ENCODE measurements around the gene REST. TPM values are rescaled to one million over a fixed set of nuclear protein-coding genes. Genes with fewer than 3 reads are reported as not detected.

REST gene
- polyA plus RNA-seq, 2 of the 4 experiments (the other 2 are of a cell fraction), result 8.8 to 18.6 TPM

DNA sequence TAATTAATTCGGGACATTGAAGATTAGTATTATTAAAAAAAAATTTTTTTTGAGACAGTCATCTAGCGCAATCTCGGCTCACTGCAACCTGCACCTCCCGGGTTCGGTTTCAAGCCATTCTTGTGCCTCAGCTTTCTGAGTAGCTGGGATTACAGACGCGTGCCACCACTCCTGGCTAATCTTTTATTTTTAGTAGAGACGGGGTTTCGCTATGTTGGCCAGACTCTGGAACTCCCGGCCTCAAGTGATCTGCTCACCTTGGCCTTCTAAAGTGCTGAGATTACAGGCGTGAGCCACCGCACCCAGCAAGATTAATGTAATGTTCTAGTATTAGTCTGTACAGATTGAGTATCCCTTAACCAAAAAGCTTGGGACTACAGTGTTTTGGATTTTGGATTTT, 32.7 kb downstream of the REST start:
- no peak overlapping the region for H3K27ac ChIP-seq
- POLR2A ChIA-PET, result no interaction called here
- TF ChIP-seq HDAC2 (IDR thresholded peaks at IDR 0.05) (no peak), ZSCAN20 (CRISPR knock-in tag; IDR thresholded peaks at IDR 0.05) (no peak), ZC3H11A (IDR thresholded peaks at IDR 0.05) (no peak), RCOR1 (IDR thresholded peaks at IDR 0.05; ENCODE audit: low read depth, low read length) (no peak), CBX2 (IDR thresholded peaks at IDR 0.05; ENCODE audit: borderline replicate concordance, low read depth) (no peak), ZFP36 (IDR thresholded peaks at IDR 0.05; ENCODE audit: borderline replicate concordance, partially characterized antibody) (no peak), CHD2 (IDR thresholded peaks at IDR 0.05; ENCODE audit: low read length, partially characterized antibody) (no peak), RNF2 (IDR thresholded peaks at IDR 0.05; ENCODE audit: borderline replicate concordance, low read depth) (no peak), GATA3 (IDR thresholded peaks at IDR 0.05; ENCODE audit: borderline replicate concordance) (no peak)
- CTCF ChIA-PET, result interaction anchor here (1.4 kb wide), 1 partner anchor 19 kb away, joined by 4 read pairs; no protein-coding TSS in a partner anchor
- ATAC-seq, result no peak
- H3K4me2 ChIP-seq, result no peak overlapping the region
- 91% methylated on average over 12 of the region's 12 CpGs for WGBS (ENCODE audit: missing lambda C conversion rate)
- no peaks in the 10 kb centered on the region for H3K9me3 ChIP-seq
- peaks cover 7% of the 10 kb centered on the region; the same call in 1 of the 3 replicates for H3K4me1 ChIP-seq
- no peak overlapping the region for H3K4me3 ChIP-seq
- DNase-seq (ENCODE audit: low read depth in 1 of 2, low spot score in 1 of 2), result no peak
- FAIRE-seq, result no peak

DNA sequence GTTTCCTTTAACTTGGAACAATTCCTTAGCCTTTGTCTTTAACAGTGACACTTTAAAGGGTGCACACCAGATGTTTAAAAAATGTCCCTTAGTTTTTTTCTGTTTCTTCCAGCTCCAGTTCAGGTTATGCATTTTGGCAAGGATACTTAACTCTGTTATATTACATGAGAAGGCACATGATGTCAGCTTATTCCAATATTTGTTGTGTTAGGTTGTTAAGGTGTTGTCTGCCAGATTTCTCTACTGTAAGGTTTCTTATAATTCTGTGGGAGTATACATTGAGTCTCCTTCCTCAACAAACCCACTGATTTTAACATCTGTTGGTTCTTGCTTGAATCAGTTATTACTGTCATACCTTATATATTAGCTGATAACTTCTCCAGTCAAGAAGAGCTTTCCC, 33.3 kb downstream of the REST start:
- Histone ChIP-seq H3K4me2 (no peak overlapping the region), H3K4me1 (peaks cover 7% of the 10 kb centered on the region; the same call in 1 of the 3 replicates), H3K27ac (no peak overlapping the region), H3K4me3 (no peak overlapping the region), H3K9me3 (no peaks in the 10 kb centered on the region)
- ChIA-PET CTCF (interaction anchor here (1.0 to 1.4 kb wide), 2 partner anchors 15 to 19 kb away, joined by 3 to 4 read pairs; no protein-coding TSS in a partner anchor), POLR2A (no interaction called here)
- no peak for TF ChIP-seq ESRRA (IDR thresholded peaks at IDR 0.05; ENCODE audit: borderline replicate concordance, low read length)
- no peak for TF ChIP-seq MAFK (IDR thresholded peaks at IDR 0.05; ENCODE audit: partially characterized antibody)
- no peak for TF ChIP-seq HOXB5 (CRISPR knock-in tag; IDR thresholded peaks at IDR 0.05)
- TF ChIP-seq CHD4 (IDR thresholded peaks at IDR 0.05; ENCODE audit: borderline replicate concordance), result no peak
- no peak for TF ChIP-seq ZNF302 (CRISPR knock-in tag; IDR thresholded peaks at IDR 0.05)
- TF ChIP-seq PHF8 (IDR thresholded peaks at IDR 0.05; ENCODE audit: borderline replicate concordance, low read depth), result no peak
- TF ChIP-seq FOXS1 (CRISPR knock-in tag; IDR thresholded peaks at IDR 0.05), result no peak
- TF ChIP-seq, protein P1, sequence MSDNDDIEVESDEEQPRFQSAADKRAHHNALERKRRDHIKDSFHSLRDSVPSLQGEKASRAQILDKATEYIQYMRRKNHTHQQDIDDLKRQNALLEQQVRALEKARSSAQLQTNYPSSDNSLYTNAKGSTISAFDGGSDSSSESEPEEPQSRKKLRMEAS (IDR thresholded peaks at IDR 0.05), result no peak
- TF ChIP-seq CBX8 (IDR thresholded peaks at IDR 0.05), result no peak
- TF ChIP-seq POLR2A (IDR thresholded peaks at IDR 0.05; ENCODE audit: low read length), result no peak
- no peak for TF ChIP-seq RARB (CRISPR knock-in tag; IDR thresholded peaks at IDR 0.05)
- TF ChIP-seq KDM5A (IDR thresholded peaks at IDR 0.05), result no peak
- no peak for FAIRE-seq
- DNase-seq (ENCODE audit: low read depth in 1 of 2, low spot score in 1 of 2), result no peak
- no peak for ATAC-seq

DNA sequence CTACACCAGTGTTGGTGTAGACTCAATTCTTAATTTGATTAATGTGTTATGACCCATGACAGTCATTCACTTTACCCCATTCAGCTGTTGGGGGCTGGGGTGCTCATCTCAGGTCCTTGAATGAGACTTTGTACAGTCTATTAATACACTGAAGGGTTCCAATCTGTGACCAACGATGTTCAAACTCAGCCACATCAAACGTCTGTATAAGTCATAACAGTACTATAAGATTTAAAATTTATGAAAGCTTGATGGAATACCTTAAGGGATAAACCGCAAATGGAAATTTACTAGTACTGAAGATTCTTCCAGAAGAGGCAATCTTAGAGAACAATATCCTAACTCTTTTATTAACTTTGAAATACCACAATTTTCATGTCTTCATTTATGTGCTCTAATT, 33.7 kb downstream of the REST start:
- TF ChIP-seq NPAS2 (CRISPR knock-in tag; IDR thresholded peaks at IDR 0.05; ENCODE audit: borderline replicate concordance) (no peak), CEBPB (IDR thresholded peaks at IDR 0.05) (no peak), POLR2AphosphoS2 (conservative IDR thresholded peaks at IDR 0.05; ENCODE audit: low read length) (no peak), ZSCAN20 (CRISPR knock-in tag; IDR thresholded peaks at IDR 0.05) (no peak), JUN (IDR thresholded peaks at IDR 0.05) (no peak), NFE2L2 (conservative IDR thresholded peaks at IDR 0.05; ENCODE audit: low read length) (no peak), RARB (CRISPR knock-in tag; IDR thresholded peaks at IDR 0.05) (no peak)
- TF ChIP-seq, protein P2, sequence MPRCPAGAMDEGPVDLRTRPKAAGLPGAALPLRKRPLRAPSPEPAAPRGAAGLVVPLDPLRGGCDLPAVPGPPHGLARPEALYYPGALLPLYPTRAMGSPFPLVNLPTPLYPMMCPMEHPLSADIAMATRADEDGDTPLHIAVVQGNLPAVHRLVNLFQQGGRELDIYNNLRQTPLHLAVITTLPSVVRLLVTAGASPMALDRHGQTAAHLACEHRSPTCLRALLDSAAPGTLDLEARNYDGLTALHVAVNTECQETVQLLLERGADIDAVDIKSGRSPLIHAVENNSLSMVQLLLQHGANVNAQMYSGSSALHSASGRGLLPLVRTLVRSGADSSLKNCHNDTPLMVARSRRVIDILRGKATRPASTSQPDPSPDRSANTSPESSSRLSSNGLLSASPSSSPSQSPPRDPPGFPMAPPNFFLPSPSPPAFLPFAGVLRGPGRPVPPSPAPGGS (IDR thresholded peaks at IDR 0.05), result no peak
- TF ChIP-seq, protein P3, sequence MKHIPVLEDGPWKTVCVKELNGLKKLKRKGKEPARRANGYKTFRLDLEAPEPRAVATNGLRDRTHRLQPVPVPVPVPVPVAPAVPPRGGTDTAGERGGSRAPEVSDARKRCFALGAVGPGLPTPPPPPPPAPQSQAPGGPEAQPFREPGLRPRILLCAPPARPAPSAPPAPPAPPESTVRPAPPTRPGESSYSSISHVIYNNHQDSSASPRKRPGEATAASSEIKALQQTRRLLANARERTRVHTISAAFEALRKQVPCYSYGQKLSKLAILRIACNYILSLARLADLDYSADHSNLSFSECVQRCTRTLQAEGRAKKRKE (CRISPR knock-in tag; IDR thresholded peaks at IDR 0.05; ENCODE audit: low read depth), result no peak
- H3K4me1 ChIP-seq, result peaks cover 7% of the 10 kb centered on the region; the same call in 1 of the 3 replicates
- ChIA-PET POLR2A (no interaction called here), CTCF (interaction anchor here (0.5 to 1.4 kb wide), 3 partner anchors 13 to 18 kb away, joined by 3 to 4 read pairs (median 3); no protein-coding TSS in a partner anchor)
- no peak overlapping the region for H3K4me2 ChIP-seq
- H3K9me3 ChIP-seq, result no peaks in the 10 kb centered on the region
- no peak overlapping the region for H3K27ac ChIP-seq
- no peak for ATAC-seq
- H3K4me3 ChIP-seq, result no peak overlapping the region
- DNase-seq (ENCODE audit: low read depth in 1 of 2, low spot score in 1 of 2), result no peak
- FAIRE-seq, result no peak
- 59% methylated on average over 3 of the region's 3 CpGs for WGBS (ENCODE audit: missing lambda C conversion rate)
